ENCODE results near the gene GLIPR2. TPM values are rescaled to one million over a fixed set of nuclear protein-coding genes. Genes with fewer than 3 reads are reported as not detected.

The GLIPR2 gene
- total RNA-seq, 1 experiment from 2014 or later = 1.6 TPM

- no peaks in the 10 kb centered on the region for H3K4me1 Mint-ChIP-seq (ENCODE audit: low read depth, unreplicated experiment)
- no peaks in the 10 kb centered on the region for H3K9me3 Mint-ChIP-seq (ENCODE audit: unreplicated experiment)
- Histone ChIP-seq H3K4me1 (0 out of 2 replicates have a peak, but pooled peaks cover 8% of the 10 kb centered on the region), H3K9me3 (no peaks in the 10 kb centered on the region), H3K36me3 (ENCODE audit: control insufficient read depth, insufficient read depth, low read length) (no peaks in the 10 kb centered on the region), H3K27me3 (replicated peaks; ENCODE audit: control insufficient read depth, insufficient read depth, low read length) (no peaks in the 10 kb centered on the region; the same call in none of the 2 replicates), H3K4me3 (ENCODE audit: low read depth, low read length) (peak overlapping the region; percentile 54)
- no TSS peak for BruUV-seq (replicated peaks)
- intact Hi-C loops (cut with micrococcal nuclease; ENCODE audit: unreplicated experiment) = no loop called here
- peak overlapping the region; percentile 78 for H3K4me3 Mint-ChIP-seq (ENCODE audit: unreplicated experiment)
- POLR2A ChIA-PET = interaction anchor here (0.5 kb wide), 1 partner anchor 114 kb away, joined by 3 read pairs; no protein-coding TSS in a partner anchor
- CTCF ChIA-PET = interaction anchor here (1.7 kb wide), 1 partner anchor 28 kb away, joined by 4 read pairs; no protein-coding TSS in a partner anchor
- no peak overlapping the region for H3K27ac Mint-ChIP-seq (ENCODE audit: unreplicated experiment)
- TF ChIP-seq CTCF (IDR thresholded peaks at IDR 0.05; ENCODE audit: insufficient read depth in 1 of 2, low read depth in 1 of 2, low read length in 1 of 2, severe bottlenecking in 1 of 2, unreplicated experiment in 1 of 2) = no peak
- peaks cover 9% of the 10 kb centered on the region for H3K36me3 Mint-ChIP-seq (ENCODE audit: insufficient read depth, unreplicated experiment)
- peaks cover 5% of the 10 kb centered on the region for H3K27me3 Mint-ChIP-seq (ENCODE audit: insufficient read depth, unreplicated experiment)
- DNase-seq = no peak
Observed at GRCh38 chr9:36136894-36137391, 410 bp downstream of the GLIPR2 start.

DNA sequence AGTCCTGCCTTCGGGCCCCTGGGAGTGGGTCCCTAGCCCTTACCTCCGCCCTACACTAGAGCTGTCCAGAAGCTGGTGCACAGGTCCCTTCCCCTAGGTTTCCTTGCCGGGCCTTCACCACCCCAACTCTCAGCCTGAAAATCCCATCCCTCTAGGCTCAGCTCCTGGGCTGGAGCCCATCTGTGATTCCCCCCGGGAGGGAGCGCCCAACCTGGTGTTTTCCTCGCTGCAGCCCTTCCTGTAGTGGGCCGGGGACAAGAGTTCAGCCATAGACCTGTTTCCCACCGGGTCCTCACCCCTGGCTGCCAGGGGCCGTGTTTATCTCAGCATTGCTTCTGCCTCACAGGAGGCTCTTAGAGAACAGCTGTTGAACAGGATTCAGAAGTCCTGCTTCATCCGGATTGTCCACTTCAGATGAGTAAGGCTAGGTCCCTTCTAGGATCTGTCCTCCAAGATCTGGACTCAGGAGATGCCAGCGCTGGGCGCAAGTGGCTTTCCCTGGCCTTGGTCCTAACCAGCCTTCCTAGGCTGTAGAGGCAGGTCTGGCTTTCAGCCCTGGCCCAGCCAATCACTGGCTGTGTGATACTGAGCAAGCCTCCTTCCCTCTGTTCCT, 965 bp downstream of the GLIPR2 start:
- Mint-ChIP-seq H3K4me3 (ENCODE audit: unreplicated experiment) (peak overlapping the region; percentile 78), H3K4me1 (ENCODE audit: low read depth, unreplicated experiment) (no peaks in the 10 kb centered on the region), H3K36me3 (ENCODE audit: insufficient read depth, unreplicated experiment) (peaks cover 9% of the 10 kb centered on the region), H3K9me3 (ENCODE audit: unreplicated experiment) (no peaks in the 10 kb centered on the region), H3K27ac (ENCODE audit: unreplicated experiment) (no peak overlapping the region), H3K27me3 (ENCODE audit: insufficient read depth, unreplicated experiment) (peaks cover 5% of the 10 kb centered on the region)
- no peaks in the 10 kb centered on the region; the same call in none of the 2 replicates for H3K27me3 ChIP-seq (replicated peaks; ENCODE audit: control insufficient read depth, insufficient read depth, low read length)
- POLR2A ChIA-PET = no interaction called here
- no peak for TF ChIP-seq CTCF (IDR thresholded peaks at IDR 0.05; ENCODE audit: insufficient read depth in 1 of 2, low read depth in 1 of 2, low read length in 1 of 2, severe bottlenecking in 1 of 2, unreplicated experiment in 1 of 2)
- no peak overlapping the region; the same call in 1 of the 2 replicates for H3K4me3 ChIP-seq (ENCODE audit: low read depth, low read length)
- CTCF ChIA-PET = interaction anchor here (1.7 kb wide), 1 partner anchor 28 kb away, joined by 4 read pairs; no protein-coding TSS in a partner anchor
- no TSS peak for BruUV-seq (replicated peaks)
- H3K36me3 ChIP-seq (ENCODE audit: control insufficient read depth, insufficient read depth, low read length) = no peaks in the 10 kb centered on the region
- intact Hi-C loops (cut with micrococcal nuclease; ENCODE audit: unreplicated experiment) = no loop called here
- DNase-seq = no peak
- H3K4me1 ChIP-seq = 0 out of 2 replicates have a peak, but pooled peaks cover 8% of the 10 kb centered on the region
- no peaks in the 10 kb centered on the region for H3K9me3 ChIP-seq

GRCh38 chr9:36138496-36138895, 2.0 kb downstream of the GLIPR2 start:
- no peaks in the 10 kb centered on the region for H3K36me3 ChIP-seq (ENCODE audit: control insufficient read depth, insufficient read depth, low read length)
- ChIA-PET POLR2A (no interaction called here), CTCF (no interaction called here)
- Mint-ChIP-seq H3K4me3 (ENCODE audit: unreplicated experiment) (no peak overlapping the region), H3K27me3 (ENCODE audit: insufficient read depth, unreplicated experiment) (peaks cover 5% of the 10 kb centered on the region), H3K36me3 (ENCODE audit: insufficient read depth, unreplicated experiment) (peaks cover 9% of the 10 kb centered on the region), H3K9me3 (ENCODE audit: unreplicated experiment) (no peaks in the 10 kb centered on the region), H3K4me1 (ENCODE audit: low read depth, unreplicated experiment) (no peaks in the 10 kb centered on the region), H3K27ac (ENCODE audit: unreplicated experiment) (no peak overlapping the region)
- no TSS peak for BruUV-seq (replicated peaks)
- 0 out of 2 replicates have a peak, but pooled peaks cover 8% of the 10 kb centered on the region for H3K4me1 ChIP-seq
- TF ChIP-seq CTCF (IDR thresholded peaks at IDR 0.05; ENCODE audit: insufficient read depth in 1 of 2, low read depth in 1 of 2, low read length in 1 of 2, severe bottlenecking in 1 of 2, unreplicated experiment in 1 of 2) = no peak
- no peak for DNase-seq
- H3K4me3 ChIP-seq (ENCODE audit: low read depth, low read length) = no peak overlapping the region
- intact Hi-C loops (cut with micrococcal nuclease; ENCODE audit: unreplicated experiment) = no loop called here
- H3K9me3 ChIP-seq = no peaks in the 10 kb centered on the region
- no peaks in the 10 kb centered on the region; the same call in none of the 2 replicates for H3K27me3 ChIP-seq (replicated peaks; ENCODE audit: control insufficient read depth, insufficient read depth, low read length)

All from Caco-2 (cell line).